Esophagus muscularis mucosa (tissue), 4 donors: ENCODE data around the gene GSK3B. TPM values are rescaled to one million over a fixed set of nuclear protein-coding genes. Genes with fewer than 3 reads are reported as not detected.

Experiments used
- DNase-seq: peaks from one replicate; pipeline ENCODE4 v3.0.0-alpha.2; 2017; ENCODE audit errors: extremely low spot score
- H3K27ac ChIP-seq, 4 donors: fragments of 200-600 bp; sonication (generic); replicated peaks in 1 of 4; 1 replicate in 3 of 4; 2 replicates in 1 of 4; pipeline ENCODE4 v1.5.1; 2016 to 2019; ENCODE audit warnings: mild to moderate bottlenecking in 1 of 4
- H3K27me3 ChIP-seq, 4 donors: fragments of 200-600 bp; sonication (generic); one replicate each; pipeline versions ENCODE4 v1.5.1 to v1.6.0; 2016 to 2019
- H3K36me3 ChIP-seq, 4 donors: fragments of 200-600 bp; sonication (generic); one replicate each; pipeline ENCODE4 v1.5.1; 2016 to 2019
- H3K4me1 ChIP-seq, 4 donors: fragments of 200-600 bp; sonication (generic); one replicate each; pipeline ENCODE4 v1.5.1; 2016 to 2019
- H3K4me3 ChIP-seq, 4 donors: fragments of 200-600 bp; sonication (generic); 1 replicate in 2 of 4; 2 replicates in 2 of 4; pipeline ENCODE4 v1.5.1; 2016 to 2019; ENCODE audit warnings: mild to moderate bottlenecking in 4 of 4, moderate library complexity in 1 of 4
- H3K9me3 ChIP-seq, 4 donors: fragments of 200-600 bp; sonication (generic); 1 replicate in 3 of 4; 2 replicates in 1 of 4; pipeline ENCODE4 v1.5.1; 2016 to 2019
- EP300 ChIP-seq: sonication (generic); formaldehyde crosslinking; IDR thresholded peaks from one replicate; pipeline ENCODE4 v1.6.1; 2017; ENCODE audit warnings: antibody characterized with exemption
- POLR2A ChIP-seq: fragments of 450-650 bp; IDR thresholded peaks from one replicate; pipeline ENCODE4 v1.6.1; 2017; ENCODE audit warnings: antibody characterized with exemption, moderate library complexity, mild to moderate bottlenecking, low read depth
- POLR2AphosphoS5 ChIP-seq, 2 donors: sonication (generic); formaldehyde crosslinking; IDR thresholded peaks; one replicate each; pipeline ENCODE4 v1.6.1; 2017; ENCODE audit warnings: antibody characterized with exemption in 2 of 2
- WGBS: methylation state at CpG from one replicate; pipeline ENCODE4 v1.1.5; 2018; 5-methylcytosine and 5-hydroxymethylcytosine counted together
- intact Hi-C: fragments of 100-400 bp; cut with DNase I; formaldehyde crosslinking; loops from one replicate; pipeline ENCODE4 v1.15.1; 2023
- total RNA-seq, 4 donors: library from RNA; depleted of rRNA; stranded (reverse); fragments of >200 nt; gene quantifications; one replicate each; pipeline versions ENCODE4 v1.1.0 to v1.2.1, GENCODE V29; 2016
- TF ChIP-seq, protein P1 (sequence below), 3 experiments: fragments of 200-600 bp in 2 of 3; fragments of 450-650 bp in 1 of 3; sonication (generic) in 2 of 3; IDR thresholded peaks; one replicate each; pipeline ENCODE4 v1.5.1; 2017 to 2019; ENCODE audit warnings: antibody characterized with exemption in 3 of 3, mild to moderate bottlenecking in 2 of 3, moderate library complexity in 1 of 3

Gene GSK3B
- total RNA-seq, 4 donors from 2014 or later, result 30.3 to 35.4 (median 31.3) TPM

DNA sequence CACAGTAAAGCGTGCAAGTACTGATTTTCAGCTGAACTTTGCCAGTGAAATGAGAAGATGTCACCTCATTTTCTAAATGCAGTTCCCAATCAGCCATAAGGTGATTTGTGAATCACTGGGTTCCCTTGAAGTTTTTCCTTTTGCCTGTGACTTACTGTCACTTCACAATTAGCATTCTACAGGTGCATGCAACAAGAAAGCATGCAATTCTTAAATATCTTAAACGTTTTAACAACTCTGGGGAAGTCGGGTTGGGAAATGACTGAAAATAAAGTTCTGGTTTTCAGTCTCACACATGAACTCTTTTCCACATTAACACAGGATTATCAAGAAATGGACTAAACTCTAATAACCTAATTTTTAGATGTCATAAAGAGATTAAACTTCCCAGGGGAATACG is 5.2 kb downstream of the GSK3B start:
- TF ChIP-seq POLR2AphosphoS5 (IDR thresholded peaks at IDR 0.05) (no peak), POLR2A (no peak)
- TF ChIP-seq, protein P1, sequence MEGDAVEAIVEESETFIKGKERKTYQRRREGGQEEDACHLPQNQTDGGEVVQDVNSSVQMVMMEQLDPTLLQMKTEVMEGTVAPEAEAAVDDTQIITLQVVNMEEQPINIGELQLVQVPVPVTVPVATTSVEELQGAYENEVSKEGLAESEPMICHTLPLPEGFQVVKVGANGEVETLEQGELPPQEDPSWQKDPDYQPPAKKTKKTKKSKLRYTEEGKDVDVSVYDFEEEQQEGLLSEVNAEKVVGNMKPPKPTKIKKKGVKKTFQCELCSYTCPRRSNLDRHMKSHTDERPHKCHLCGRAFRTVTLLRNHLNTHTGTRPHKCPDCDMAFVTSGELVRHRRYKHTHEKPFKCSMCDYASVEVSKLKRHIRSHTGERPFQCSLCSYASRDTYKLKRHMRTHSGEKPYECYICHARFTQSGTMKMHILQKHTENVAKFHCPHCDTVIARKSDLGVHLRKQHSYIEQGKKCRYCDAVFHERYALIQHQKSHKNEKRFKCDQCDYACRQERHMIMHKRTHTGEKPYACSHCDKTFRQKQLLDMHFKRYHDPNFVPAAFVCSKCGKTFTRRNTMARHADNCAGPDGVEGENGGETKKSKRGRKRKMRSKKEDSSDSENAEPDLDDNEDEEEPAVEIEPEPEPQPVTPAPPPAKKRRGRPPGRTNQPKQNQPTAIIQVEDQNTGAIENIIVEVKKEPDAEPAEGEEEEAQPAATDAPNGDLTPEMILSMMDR (IDR thresholded peaks at IDR 0.05), result no peak
- Histone ChIP-seq H3K36me3 (no peaks in the 10 kb centered on the region), H3K9me3 (no peaks in the 10 kb centered on the region), H3K4me1 (peaks cover 0 to 44% (median 36%) of the 10 kb centered on the region in 4 donors), H3K27me3 (no peaks in the 10 kb centered on the region), H3K27ac (no peak overlapping the region), H3K4me3 (no peak overlapping the region)
- no peak for DNase-seq
- whole genome bisulfite sequencing, result 69% methylated on average over 4 of the region's 4 CpGs
- intact Hi-C loops, result no loop called here

DNA sequence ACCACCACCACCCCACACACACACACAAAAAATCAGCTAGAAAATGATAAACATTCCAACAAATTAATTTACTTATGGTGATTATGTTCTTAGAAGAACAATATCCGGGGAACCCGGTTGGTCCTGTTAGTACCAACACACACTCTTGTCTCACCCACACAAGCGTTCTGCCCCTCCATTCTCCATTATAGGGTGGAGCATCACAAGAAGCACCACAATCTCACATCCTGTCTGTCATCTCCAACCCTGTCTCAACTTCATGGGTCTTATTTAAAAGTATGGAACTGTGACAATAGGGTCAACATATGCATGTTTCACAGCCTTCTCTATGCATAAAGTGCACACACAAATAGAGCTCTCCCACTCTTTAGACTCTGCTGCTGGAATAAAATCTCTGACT is 5.6 kb downstream of the GSK3B start:
- intact Hi-C loops, result no loop called here
- no peaks in the 10 kb centered on the region for H3K9me3 ChIP-seq
- no peaks in the 10 kb centered on the region for H3K27me3 ChIP-seq
- peaks cover 0 to 44% (median 36%) of the 10 kb centered on the region in 4 donors for H3K4me1 ChIP-seq
- no peak for DNase-seq
- TF ChIP-seq POLR2AphosphoS5 (IDR thresholded peaks at IDR 0.05) (no peak), EP300 (no peak), POLR2A (no peak)
- TF ChIP-seq, protein P1 (IDR thresholded peaks at IDR 0.05), result no peak
- H3K27ac ChIP-seq, result no peak overlapping the region
- H3K4me3 ChIP-seq, result no peak overlapping the region
- WGBS, result 100% methylated on average over 3 of the region's 3 CpGs
- no peaks in the 10 kb centered on the region for H3K36me3 ChIP-seq

DNA sequence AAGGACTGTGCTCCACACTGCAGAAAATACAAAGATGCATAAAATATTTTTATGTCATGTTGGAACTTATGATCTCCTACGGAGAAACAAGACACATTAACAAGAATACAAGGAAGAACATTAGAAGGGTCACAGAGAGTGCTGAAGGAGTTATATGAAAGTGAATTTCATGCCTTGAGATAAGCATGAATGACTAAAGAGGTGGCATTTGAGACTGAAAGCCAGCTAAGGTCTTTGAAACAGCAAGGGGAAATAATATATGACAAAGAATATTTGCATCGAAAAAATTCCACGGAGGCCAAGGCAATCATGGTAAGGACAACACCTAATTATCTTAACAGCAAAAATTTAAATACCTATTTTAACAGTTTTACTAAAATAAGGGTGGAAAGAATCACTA is 12.5 kb downstream of the GSK3B start:
- DNase-seq, result no peak
- Histone ChIP-seq H3K4me3 (no peak overlapping the region), H3K9me3 (no peaks in the 10 kb centered on the region), H3K36me3 (no peaks in the 10 kb centered on the region), H3K27me3 (no peaks in the 10 kb centered on the region), H3K27ac (no peak overlapping the region), H3K4me1 (peaks cover 24 to 44% (median 28%) of the 10 kb centered on the region in 4 donors)
- 97% methylated on average over 3 of the region's 3 CpGs for WGBS
- no peak for TF ChIP-seq POLR2A
- no peak for TF ChIP-seq POLR2AphosphoS5 (IDR thresholded peaks at IDR 0.05)
- TF ChIP-seq EP300, result no peak
- TF ChIP-seq, protein P1 (IDR thresholded peaks at IDR 0.05), result no peak
- intact Hi-C loops, result no loop called here

DNA sequence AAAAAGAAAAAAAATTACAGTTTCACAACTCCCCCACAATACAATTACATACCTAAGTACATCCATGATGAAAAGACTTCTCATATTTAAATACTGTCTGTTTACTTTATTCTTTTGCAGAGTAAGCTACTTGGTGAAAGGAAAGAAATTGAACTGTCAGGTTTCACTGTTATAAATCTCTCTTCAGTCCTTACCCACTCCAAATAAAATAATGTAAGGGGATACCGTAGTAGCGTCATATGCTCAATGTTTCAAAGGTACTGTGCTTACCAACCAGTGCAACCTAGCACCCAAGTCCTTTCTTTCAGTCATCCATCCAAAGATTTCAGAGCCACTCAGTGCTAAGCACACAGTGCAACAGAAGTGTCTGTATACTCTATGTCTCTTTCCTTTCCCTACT is 13.4 kb downstream of the GSK3B start:
- DNase-seq, result no peak
- WGBS, result 85% methylated on average over 2 of the region's 2 CpGs
- intact Hi-C loops, result no loop called here
- no peaks in the 10 kb centered on the region for H3K36me3 ChIP-seq
- TF ChIP-seq, protein P1 (IDR thresholded peaks at IDR 0.05), result no peak
- no peak for TF ChIP-seq POLR2A
- TF ChIP-seq EP300, result no peak
- no peak for TF ChIP-seq POLR2AphosphoS5 (IDR thresholded peaks at IDR 0.05)
- H3K27me3 ChIP-seq, result no peaks in the 10 kb centered on the region
- H3K27ac ChIP-seq, result no peak overlapping the region
- no peaks in the 10 kb centered on the region for H3K9me3 ChIP-seq
- no peak overlapping the region for H3K4me3 ChIP-seq
- H3K4me1 ChIP-seq, result peaks cover 20 to 38% (median 27%) of the 10 kb centered on the region in 4 donors

DNA sequence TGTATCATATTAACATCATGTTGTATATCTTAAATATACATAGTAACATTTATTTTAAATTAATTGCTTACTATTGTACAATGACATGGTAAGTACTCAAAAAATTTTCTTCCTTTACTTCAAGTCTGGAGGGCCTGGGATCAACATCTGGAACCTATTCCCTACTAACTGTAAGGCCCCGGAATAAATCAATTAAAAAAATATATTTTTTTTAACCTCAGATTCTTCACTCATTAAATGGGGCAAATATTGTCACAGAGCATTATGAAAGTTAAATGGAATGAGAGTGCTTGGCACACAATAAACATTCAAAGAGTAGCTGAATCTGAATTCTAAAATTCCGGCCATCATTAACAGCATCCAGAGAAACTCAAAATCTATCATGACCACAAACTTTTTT is 16.5 kb downstream of the GSK3B start:
- intact Hi-C loops, result no loop called here
- peaks cover 14 to 38% (median 27%) of the 10 kb centered on the region in 4 donors for H3K4me1 ChIP-seq
- TF ChIP-seq, protein P1 (IDR thresholded peaks at IDR 0.05), result no peak
- TF ChIP-seq POLR2AphosphoS5 (IDR thresholded peaks at IDR 0.05) (no peak), EP300 (no peak), POLR2A (no peak)
- no peaks in the 10 kb centered on the region for H3K27me3 ChIP-seq
- no peak for DNase-seq
- H3K36me3 ChIP-seq, result no peaks in the 10 kb centered on the region
- H3K9me3 ChIP-seq, result no peaks in the 10 kb centered on the region
- H3K27ac ChIP-seq, result no peak overlapping the region
- 32% methylated on average over 2 of the region's 2 CpGs for WGBS
- H3K4me3 ChIP-seq, result no peak overlapping the region
